HG03159 (cell line): Measurements from ENCODE around the gene GDPD5.
A peak's percentile ranks its signal among the peaks of the same experiment; 100 is the strongest.

ENCODE experiments used
- ATAC-seq: cut with Tn5 transposase; IDR thresholded peaks from one replicate; pipeline ENCODE4 v1.9.1; 2021; ENCODE audit warnings: mild to moderate bottlenecking, moderate library complexity; ENCODE audit not compliant: unreplicated experiment

Gene GDPD5, protein sequence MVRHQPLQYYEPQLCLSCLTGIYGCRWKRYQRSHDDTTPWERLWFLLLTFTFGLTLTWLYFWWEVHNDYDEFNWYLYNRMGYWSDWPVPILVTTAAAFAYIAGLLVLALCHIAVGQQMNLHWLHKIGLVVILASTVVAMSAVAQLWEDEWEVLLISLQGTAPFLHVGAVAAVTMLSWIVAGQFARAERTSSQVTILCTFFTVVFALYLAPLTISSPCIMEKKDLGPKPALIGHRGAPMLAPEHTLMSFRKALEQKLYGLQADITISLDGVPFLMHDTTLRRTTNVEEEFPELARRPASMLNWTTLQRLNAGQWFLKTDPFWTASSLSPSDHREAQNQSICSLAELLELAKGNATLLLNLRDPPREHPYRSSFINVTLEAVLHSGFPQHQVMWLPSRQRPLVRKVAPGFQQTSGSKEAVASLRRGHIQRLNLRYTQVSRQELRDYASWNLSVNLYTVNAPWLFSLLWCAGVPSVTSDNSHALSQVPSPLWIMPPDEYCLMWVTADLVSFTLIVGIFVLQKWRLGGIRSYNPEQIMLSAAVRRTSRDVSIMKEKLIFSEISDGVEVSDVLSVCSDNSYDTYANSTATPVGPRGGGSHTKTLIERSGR

DNA sequence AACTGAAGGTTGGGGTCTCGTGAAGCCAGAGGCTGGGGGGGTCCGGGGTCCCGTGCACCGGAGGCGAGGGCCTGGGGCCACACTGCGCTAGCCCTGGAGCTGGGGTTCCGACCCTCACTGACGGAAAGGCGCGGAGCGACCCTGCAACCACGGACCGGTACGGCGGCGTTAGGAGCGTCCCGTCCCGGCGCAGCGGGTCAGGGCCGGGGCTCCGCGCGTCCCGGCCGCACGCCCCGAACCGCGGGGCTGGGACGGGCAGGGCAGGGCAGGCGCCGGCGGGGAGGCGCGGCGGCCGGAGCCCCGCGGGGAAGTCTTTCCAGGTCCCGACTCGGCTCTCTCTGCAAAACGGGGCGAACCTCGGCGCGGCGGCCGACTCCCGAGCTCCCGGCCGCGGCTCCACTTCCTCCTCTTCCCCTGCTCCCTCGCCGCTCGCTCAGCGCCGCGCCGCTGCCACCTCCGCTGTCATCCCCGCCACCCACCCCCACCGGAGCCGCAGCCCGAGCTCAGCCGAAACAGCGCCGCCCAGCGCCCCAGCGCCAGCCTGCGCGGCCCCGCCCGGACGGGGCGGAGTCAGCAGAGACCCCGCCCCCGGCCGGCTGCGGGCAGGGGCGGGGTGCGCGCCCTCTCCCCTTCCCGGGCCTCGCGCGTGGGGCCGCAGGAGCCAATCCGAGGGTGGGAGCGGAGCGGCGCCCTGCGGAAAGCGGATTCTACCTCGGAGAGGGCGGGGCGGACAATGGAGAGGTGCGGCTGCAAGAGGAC is at the start of gene GDPD5:
Gene GDPD5 (minus strand): TSS at position 509 of the 759 bp plus-strand sequence. CDS start 48,206 bp downstream, outside the sequence.
- peak; percentile 77 for ATAC-seq

DNA sequence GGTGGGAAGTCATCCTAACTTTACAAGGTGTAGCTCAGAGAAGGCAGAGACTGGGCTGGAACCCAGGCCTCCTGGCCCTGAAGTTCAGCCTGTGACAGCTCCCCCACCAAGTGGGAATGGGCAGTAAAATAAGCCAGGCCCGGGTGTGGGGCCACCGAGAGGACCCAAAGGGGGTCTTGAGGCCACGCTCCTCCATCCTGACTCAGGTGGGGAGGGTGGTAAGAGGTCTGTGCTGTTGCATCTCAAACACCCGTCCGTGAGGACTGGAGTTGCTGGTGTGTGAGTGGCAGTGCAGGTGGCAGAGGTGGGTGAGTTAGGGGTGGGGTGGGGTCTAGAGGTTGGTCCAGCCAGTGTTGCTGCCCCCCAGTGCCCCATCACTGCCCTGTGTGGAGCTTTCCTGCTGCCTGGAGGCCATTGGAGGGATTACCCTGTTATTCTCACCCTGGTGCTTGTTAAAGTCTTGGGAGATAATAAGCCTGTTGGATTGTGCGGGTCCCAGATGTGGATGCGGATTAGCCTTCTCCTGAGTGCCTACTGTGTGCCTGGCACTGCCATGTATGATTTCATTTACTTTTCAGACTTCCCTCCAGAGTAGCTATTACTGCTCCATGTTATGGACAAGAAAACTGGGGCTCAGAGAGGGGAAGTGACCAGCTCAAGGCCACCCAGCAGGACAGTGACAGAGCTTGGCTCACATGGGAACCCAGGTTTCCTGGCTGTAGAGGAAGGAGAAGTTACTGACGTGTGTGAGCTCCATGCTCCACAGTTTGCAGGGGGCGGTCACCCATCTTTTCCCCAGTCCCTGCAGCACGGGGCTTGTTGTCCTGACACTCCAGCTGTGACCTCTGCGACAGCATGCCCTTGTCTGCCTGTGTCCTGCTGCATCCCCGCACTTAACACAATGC is 49.2 kb upstream of the GDPD5 start:
- ATAC-seq: no peak

DNA sequence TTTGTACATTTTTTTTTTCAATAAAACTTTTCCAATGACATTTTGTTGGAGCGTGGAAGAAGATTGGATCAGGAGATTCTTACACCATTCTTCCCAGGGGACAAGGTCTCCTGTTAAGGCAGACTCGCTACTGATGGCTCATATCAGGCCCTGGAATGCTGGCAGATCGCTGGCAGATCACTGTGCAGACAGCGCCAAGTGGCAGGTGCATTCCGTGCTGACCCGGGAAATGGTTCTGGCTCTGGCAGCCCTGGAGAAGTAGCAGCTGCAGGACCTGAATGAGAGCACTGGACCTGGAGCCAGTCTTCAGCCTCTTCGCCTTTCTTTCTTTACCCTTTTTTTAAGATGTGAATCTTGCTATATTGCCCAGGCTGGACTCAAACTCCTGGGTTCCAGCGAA is 47.0 kb upstream of the GDPD5 start:
- ATAC-seq: no peak

DNA sequence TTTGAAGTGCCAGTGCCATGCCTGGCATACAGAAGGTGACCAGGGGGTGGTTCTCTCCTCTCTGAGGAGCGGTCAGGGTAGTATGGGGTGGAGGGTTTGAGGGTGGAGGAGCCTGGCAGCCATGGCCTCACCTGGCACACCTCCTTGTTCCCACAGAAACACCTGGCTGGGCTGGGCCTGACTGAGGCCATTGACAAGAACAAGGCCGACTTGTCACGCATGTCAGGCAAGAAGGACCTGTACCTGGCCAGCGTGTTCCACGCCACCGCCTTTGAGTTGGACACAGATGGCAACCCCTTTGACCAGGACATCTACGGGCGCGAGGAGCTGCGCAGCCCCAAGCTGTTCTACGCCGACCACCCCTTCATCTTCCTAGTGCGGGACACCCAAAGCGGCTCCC is 45.9 kb upstream of the GDPD5 start:
- ATAC-seq: no peak

DNA sequence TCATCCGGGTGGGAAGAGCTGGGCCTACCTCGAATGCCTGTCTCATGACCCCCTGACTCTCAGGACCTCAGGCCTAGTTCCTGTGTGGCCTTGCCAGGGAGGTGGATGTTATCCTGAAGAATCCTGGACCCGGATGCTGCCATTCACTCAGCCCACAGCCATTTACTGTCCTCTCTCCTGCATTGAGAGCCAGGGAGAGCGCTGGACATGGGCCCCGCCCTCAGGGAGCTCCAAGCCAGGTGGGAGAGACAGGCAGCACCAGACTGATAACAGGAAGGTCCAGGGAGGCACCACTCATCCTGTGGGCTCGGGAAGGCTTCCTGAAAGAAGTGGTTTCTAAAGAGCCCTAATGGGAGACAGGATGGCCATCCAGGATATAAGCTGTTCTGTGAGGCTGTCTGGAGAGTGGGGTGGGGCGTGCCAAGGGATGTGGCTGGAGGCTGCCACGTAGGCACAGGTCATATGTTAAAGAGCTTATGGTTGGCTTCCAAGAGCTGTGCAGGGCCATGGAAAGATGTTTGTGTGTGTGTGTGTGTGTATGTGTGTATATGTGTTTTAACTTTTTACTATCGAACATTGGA is 44.9 kb upstream of the GDPD5 start:
- ATAC-seq: no peak

DNA sequence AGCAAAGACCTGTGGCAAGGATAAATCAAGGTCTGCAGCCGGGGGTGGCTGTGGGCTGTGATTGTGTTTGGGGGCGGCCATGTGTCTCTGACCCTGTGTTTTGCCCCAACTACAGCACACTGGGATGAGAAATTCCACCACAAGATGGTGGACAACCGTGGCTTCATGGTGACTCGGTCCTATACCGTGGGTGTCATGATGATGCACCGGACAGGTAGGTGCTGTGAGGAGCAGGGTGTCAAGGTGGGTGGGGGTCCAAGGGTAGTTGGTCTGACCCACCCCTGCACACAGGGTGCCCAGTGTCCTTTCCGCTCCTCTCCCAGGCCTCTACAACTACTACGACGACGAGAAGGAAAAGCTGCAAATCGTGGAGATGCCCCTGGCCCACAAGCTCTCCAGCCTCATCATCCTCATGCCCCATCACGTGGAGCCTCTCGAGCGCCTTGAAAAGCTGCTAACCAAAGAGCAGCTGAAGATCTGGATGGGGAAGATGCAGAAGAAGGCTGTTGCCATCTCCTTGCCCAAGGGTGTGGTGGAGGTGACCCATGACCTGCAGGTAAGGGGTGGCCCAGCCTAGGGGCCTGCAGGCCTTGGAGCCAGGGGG is 43.0 kb upstream of the GDPD5 start:
- ATAC-seq: no peak

DNA sequence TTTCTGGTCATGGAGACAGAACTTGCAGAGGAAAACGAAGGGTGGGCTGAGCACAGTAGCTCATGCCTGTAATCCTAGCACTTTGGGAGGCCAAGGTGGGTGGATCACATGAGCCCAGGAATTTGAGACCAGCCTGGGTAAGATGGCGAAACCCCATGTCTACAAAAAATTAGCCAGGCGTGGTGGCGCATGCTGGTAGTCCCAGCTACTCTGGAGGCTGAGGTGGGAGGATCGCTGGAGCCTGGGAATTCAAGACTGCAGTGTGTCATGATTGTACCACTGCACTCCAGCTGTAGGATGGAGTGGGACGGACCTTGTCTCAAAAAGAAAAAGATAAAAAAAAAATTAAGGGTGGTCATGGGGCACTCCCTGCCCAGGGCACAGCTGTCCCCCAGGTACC is 42.2 kb upstream of the GDPD5 start:
- no peak for ATAC-seq

DNA sequence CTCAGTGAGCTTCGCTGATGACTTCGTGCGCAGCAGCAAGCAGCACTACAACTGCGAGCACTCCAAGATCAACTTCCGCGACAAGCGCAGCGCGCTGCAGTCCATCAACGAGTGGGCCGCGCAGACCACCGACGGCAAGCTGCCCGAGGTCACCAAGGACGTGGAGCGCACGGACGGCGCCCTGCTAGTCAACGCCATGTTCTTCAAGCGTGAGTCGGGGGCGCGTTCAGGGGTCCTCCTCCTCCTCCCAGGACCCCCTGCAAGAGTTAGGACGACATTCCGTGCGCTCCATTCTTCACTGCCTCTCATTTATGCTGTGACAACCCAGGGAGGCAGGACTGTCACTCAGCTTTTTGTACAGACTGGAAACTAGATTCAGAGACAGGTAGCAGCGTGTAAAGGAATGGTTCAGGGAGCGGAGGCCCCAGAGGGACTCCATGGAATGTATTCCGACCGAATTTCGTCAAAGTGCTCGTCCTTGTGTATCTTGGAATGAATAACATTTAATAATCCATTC is 41.1 kb upstream of the GDPD5 start:
- no peak for ATAC-seq

DNA sequence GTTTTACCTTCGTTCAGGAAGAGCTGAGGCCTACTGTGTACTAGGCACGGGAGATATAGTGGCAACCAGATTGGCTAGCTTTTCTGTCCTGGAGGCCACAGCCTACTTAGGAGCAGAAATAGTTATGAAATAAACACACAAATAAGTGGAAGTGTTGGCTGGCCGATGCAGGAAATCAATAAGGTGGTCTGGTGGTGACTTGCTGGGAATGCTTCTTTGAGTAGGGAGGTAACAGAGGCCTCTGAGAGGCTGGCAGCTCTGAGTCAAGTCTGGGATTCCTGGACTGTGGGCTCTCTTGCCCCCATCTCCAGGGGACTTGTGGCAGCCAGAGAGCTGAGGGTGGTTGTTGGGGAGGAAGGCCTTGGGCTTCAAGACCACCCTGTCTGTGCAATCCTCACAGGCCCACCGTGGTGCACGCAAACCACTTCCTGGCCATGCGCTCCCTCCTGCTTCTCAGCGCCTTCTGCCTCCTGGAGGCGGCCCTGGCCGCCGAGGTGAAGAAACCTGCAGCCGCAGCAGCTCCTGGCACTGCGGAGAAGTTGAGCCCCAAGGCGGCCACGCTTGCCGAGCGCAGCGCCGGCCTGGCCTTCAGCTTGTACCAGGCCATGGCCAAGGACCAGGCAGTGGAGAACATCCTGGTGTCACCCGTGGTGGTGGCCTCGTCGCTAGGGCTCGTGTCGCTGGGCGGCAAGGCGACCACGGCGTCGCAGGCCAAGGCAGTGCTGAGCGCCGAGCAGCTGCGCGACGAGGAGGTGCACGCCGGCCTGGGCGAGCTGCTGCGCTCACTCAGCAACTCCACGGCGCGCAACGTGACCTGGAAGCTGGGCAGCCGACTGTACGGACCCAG is 40.4 kb upstream of the GDPD5 start:
- no peak for ATAC-seq

DNA sequence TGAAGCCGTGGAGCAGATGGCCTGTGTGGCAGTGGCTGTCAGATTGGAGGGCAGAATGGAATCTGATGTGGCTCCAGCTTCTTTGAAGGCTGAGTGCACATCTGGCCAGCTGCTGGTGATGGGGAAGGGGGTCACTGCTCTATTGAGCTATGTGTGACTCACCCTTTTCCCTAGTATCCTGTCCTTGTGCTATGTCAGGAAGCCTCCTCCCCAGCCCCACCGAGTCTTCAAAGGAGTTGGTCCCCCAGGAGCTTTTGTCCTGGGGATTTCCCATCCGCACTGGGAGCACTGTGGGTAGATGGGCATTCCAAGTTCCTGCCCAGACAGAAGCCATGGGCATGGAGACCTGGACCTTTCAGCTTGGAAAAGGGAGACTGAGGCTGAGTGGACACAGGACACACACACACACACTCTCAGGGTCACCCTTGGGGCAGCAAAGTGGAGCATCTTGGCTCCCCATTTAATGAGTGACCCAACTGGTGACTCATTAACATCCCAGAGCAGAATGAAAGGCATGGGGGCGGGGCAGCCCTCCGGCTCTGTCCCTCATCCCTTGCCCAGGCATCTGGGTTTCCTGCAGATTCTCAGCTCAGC is 39.6 kb upstream of the GDPD5 start:
- ATAC-seq: no peak

DNA sequence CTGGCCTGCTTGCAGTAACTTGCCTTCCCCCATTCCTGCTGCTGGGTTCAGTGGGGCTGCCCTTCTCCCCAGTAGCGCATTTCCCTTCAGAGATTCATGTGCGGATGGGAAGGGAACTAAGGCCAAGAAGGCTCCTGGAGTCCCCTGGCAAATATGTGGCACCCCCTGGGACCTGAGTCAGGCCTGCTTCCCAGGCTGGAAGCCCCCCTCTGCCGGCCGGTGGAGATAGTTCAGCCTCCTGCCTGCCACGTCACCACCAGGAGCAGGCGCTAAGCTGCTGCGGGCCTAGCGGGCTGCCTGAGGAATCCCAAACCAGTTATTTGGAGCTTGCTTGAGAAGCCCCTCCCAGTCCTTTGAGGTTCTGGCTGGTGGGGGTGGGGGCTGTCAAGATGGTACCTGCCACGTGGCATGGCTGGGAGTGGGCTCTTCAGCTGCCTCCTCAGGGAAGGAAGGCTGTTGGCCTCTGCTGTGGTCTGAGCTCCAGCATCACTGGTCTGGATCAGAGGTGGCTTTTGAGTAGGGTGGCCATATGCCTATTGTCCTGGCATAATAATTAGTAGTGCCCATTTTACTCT is 38.3 kb upstream of the GDPD5 start:
- ATAC-seq: no peak

DNA sequence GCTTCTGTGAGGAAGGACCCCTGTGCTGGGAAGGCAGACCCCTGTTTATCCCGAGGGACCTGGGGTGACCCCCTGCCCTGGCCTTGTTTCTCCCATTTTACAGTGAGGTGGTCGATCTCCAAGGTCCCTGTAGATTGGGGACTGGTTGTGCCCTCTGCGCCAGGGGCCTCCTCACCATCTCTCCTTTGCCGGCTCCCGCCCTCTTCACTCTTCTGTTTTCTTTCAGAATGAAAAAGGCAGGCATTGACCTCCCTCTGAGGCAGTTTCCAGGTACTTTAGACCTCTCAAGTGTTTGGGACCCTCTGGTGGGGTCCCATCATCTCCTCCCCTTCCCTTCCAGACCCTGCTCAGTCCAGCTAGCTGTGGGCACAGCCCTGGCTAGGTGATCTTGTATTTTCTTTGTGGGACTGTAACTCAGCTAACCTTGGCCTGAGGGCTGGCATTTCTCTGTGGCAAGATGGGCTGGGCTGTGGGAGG is 37.8 kb upstream of the GDPD5 start:
- ATAC-seq: no peak

DNA sequence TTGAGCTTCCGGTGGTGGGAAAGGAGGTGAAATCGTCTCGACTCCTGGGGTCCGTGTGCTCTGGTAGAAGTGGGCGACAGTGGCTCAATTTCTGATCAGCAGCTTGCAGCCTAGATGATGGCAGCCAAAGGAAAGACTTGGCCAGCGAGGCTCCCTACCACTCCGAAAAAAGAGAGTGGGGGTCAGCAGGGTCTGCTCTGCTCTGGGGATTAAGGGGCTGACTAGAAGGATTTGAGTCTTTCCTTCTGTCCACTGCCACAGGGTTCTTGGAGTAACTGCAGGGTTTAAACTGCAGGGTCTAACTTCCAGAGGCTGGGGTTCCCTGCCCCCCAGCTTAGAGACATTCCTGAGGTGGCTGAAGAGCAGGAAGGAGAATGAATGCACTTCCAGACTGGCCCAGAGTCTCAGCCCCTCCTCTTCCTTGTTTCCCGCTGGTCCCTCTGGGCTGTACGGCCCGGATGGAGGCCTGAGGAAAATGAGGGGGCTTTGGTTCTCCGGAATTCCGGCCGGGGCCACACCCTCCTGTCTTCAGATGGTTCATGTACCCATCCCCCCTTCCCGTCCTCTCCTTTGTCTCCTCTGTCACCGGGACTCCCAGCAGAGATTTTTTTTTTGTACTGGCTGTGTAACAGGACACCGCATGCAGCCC is 37.2 kb upstream of the GDPD5 start:
- no peak for ATAC-seq

DNA sequence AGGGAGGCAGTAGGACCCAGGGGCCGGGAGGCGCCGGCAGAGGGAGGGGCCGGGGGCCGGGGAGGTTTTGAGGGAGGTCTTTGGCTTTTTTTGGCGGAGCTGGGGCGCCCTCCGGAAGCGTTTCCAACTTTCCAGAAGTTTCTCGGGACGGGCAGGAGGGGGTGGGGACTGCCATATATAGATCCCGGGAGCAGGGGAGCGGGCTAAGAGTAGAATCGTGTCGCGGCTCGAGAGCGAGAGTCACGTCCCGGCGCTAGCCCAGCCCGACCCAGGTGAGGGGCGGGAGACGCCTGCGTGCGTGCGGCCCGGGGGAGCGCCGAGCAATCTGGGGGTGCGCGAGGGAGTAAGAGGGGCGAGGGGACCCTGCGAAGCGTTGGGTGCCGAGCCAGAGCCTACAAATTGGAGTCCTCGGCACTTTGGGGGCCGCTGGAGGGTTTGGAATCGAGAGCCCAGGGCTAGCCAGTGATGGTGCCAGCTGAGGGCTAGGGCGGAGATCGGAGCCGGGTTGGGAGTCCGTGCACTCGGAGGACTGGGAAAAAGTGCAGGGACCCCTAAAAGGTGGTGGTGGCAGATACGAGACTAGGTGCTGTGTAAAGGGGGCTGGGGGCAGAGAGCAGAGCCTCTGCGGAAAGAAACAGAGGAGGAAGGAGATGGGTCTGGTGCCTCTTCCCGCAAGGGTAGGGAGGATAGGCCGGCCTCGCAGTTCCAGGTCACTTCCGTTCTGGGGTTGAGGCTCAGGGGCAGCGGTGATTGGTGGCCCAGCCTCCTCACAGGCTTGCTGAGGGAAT is 36.5 kb upstream of the GDPD5 start, which contains the start of gene SERPINH1:
Gene SERPINH1 (plus strand): TSS at position 206 of the 788 bp plus-strand sequence. CDS start 4,097 bp downstream, outside the sequence.
- ATAC-seq: peak; percentile 79

DNA sequence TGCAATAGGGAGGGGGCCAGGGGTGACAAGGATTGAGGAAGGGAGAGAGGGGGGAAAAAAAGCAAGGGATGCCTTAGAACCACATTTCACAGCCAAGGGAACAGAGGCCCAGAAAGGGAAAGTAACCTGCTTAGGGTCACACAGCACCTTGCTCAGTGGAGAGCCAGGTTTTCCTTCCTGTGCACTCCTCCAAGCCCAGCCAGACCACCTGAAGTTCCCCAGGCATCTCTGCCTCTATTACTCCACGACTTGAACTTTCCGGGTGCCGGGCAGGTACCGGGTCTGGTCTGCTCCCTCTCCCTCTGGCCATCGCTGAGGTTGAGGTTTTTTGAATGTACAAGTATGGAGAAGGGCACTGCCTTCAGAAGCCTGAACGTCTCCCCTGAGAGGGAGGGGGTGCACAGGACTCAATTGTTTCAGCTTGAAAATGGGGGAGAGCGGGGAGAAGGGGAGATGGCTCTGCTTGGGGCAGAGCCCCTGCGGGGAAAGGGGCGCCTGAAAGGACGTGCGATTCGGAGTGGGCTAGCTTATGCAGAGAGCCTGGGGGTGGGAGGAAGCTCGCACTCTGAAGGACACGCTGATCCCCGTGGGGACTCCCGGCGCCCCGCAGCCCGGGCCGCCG is 35.8 kb upstream of the GDPD5 start:
- peak; percentile 14 for ATAC-seq

DNA sequence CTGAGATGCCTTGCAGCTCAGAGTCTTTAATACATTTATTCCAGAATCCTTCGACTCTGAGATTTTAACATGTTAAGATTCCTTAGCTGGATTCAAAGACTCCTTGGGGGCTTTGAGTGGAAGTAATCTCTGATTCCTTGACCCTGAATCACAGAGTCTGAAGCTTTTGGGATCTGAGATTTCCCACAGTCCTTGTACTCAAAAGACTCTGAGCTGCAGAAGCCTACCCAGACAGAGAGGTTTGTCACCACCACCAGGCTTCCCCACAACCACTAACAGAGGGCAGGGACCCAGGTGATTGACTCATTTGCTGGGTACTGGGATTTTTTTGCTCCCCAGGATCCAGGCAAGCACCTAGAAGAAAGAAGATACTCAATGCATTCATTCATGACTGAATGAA is 34.9 kb upstream of the GDPD5 start:
- ATAC-seq: no peak
